ENCODE data around the gene ARHGEF28.

Gene ARHGEF28

GRCh38 chr5:73915345-73915744 is 289.3 kb downstream of the ARHGEF28 start:
- H3K9me3 ChIP-seq (ENCODE audit: control insufficient read depth, low read depth, low read length) = no peaks in the 10 kb centered on the region
- no peaks in the 10 kb centered on the region for H3K27me3 ChIP-seq (ENCODE audit: control insufficient read depth, insufficient read depth, low read length)
- no peak overlapping the region for H3K27ac ChIP-seq (ENCODE audit: low read length)
- no peaks in the 10 kb centered on the region for H3K4me1 ChIP-seq (ENCODE audit: control insufficient read depth, low read depth, low read length)
- H3K4me3 ChIP-seq (ENCODE audit: low read length) = no peak overlapping the region
- H3K36me3 ChIP-seq (ENCODE audit: control insufficient read depth, low read depth, low read length) = no peaks in the 10 kb centered on the region
- H3K9ac ChIP-seq (ENCODE audit: low read length) = no peak overlapping the region

GRCh38 chr5:73917433-73917832 is 291.4 kb downstream of the ARHGEF28 start:
- Histone ChIP-seq H3K9me3 (ENCODE audit: control insufficient read depth, low read depth, low read length) (no peaks in the 10 kb centered on the region), H3K4me3 (ENCODE audit: low read length) (no peak overlapping the region), H3K4me1 (ENCODE audit: control insufficient read depth, low read depth, low read length) (no peaks in the 10 kb centered on the region), H3K36me3 (ENCODE audit: control insufficient read depth, low read depth, low read length) (no peaks in the 10 kb centered on the region), H3K9ac (ENCODE audit: low read length) (no peak overlapping the region), H3K27ac (ENCODE audit: low read length) (no peak overlapping the region), H3K27me3 (ENCODE audit: control insufficient read depth, insufficient read depth, low read length) (no peaks in the 10 kb centered on the region)

GRCh38 chr5:73917891-73918290 is 291.9 kb downstream of the ARHGEF28 start:
- no peaks in the 10 kb centered on the region for H3K4me1 ChIP-seq (ENCODE audit: control insufficient read depth, low read depth, low read length)
- no peaks in the 10 kb centered on the region for H3K27me3 ChIP-seq (ENCODE audit: control insufficient read depth, insufficient read depth, low read length)
- H3K27ac ChIP-seq (ENCODE audit: low read length) = no peak overlapping the region
- no peaks in the 10 kb centered on the region for H3K9me3 ChIP-seq (ENCODE audit: control insufficient read depth, low read depth, low read length)
- no peak overlapping the region for H3K9ac ChIP-seq (ENCODE audit: low read length)
- no peaks in the 10 kb centered on the region for H3K36me3 ChIP-seq (ENCODE audit: control insufficient read depth, low read depth, low read length)
- no peak overlapping the region for H3K4me3 ChIP-seq (ENCODE audit: low read length)

GRCh38 chr5:73918791-73919221 is 292.8 kb downstream of the ARHGEF28 start:
- Histone ChIP-seq H3K36me3 (ENCODE audit: control insufficient read depth, low read depth, low read length) (no peaks in the 10 kb centered on the region), H3K4me1 (ENCODE audit: control insufficient read depth, low read depth, low read length) (no peaks in the 10 kb centered on the region), H3K4me3 (ENCODE audit: low read length) (no peak overlapping the region), H3K9ac (ENCODE audit: low read length) (no peak overlapping the region), H3K27ac (ENCODE audit: low read length) (no peak overlapping the region), H3K9me3 (ENCODE audit: control insufficient read depth, low read depth, low read length) (no peaks in the 10 kb centered on the region), H3K27me3 (ENCODE audit: control insufficient read depth, insufficient read depth, low read length) (no peaks in the 10 kb centered on the region)

GRCh38 chr5:73921741-73922140 is 295.7 kb downstream of the ARHGEF28 start:
- Histone ChIP-seq H3K9me3 (ENCODE audit: control insufficient read depth, low read depth, low read length) (no peaks in the 10 kb centered on the region), H3K4me3 (ENCODE audit: low read length) (no peak overlapping the region), H3K27me3 (ENCODE audit: control insufficient read depth, insufficient read depth, low read length) (no peaks in the 10 kb centered on the region), H3K9ac (ENCODE audit: low read length) (no peak overlapping the region), H3K27ac (ENCODE audit: low read length) (no peak overlapping the region), H3K4me1 (ENCODE audit: control insufficient read depth, low read depth, low read length) (no peaks in the 10 kb centered on the region), H3K36me3 (ENCODE audit: control insufficient read depth, low read depth, low read length) (no peaks in the 10 kb centered on the region)

- no peak overlapping the region for H3K9ac ChIP-seq (ENCODE audit: low read length)
- no peaks in the 10 kb centered on the region for H3K9me3 ChIP-seq (ENCODE audit: control insufficient read depth, low read depth, low read length)
- no peak overlapping the region for H3K4me3 ChIP-seq (ENCODE audit: low read length)
- no peaks in the 10 kb centered on the region for H3K36me3 ChIP-seq (ENCODE audit: control insufficient read depth, low read depth, low read length)
- H3K4me1 ChIP-seq (ENCODE audit: control insufficient read depth, low read depth, low read length) = no peaks in the 10 kb centered on the region
- H3K27ac ChIP-seq (ENCODE audit: low read length) = no peak overlapping the region
- no peaks in the 10 kb centered on the region for H3K27me3 ChIP-seq (ENCODE audit: control insufficient read depth, insufficient read depth, low read length)
Observed at GRCh38 chr5:73922224-73922623, 296.2 kb downstream of the ARHGEF28 start.

- H3K4me3 ChIP-seq (ENCODE audit: low read length) = no peak overlapping the region
- no peak overlapping the region for H3K27ac ChIP-seq (ENCODE audit: low read length)
- no peak overlapping the region for H3K9ac ChIP-seq (ENCODE audit: low read length)
- no peaks in the 10 kb centered on the region for H3K4me1 ChIP-seq (ENCODE audit: control insufficient read depth, low read depth, low read length)
- H3K9me3 ChIP-seq (ENCODE audit: control insufficient read depth, low read depth, low read length) = no peaks in the 10 kb centered on the region
- no peaks in the 10 kb centered on the region for H3K36me3 ChIP-seq (ENCODE audit: control insufficient read depth, low read depth, low read length)
- no peaks in the 10 kb centered on the region for H3K27me3 ChIP-seq (ENCODE audit: control insufficient read depth, insufficient read depth, low read length)
Observed at GRCh38 chr5:73922875-73923557, 297.0 kb downstream of the ARHGEF28 start.

GRCh38 chr5:73928476-73929070 is 302.6 kb downstream of the ARHGEF28 start:
- no peaks in the 10 kb centered on the region for H3K9me3 ChIP-seq (ENCODE audit: control insufficient read depth, low read depth, low read length)
- no peaks in the 10 kb centered on the region for H3K27me3 ChIP-seq (ENCODE audit: control insufficient read depth, insufficient read depth, low read length)
- no peak overlapping the region for H3K9ac ChIP-seq (ENCODE audit: low read length)
- H3K4me3 ChIP-seq (ENCODE audit: low read length) = no peak overlapping the region
- H3K27ac ChIP-seq (ENCODE audit: low read length) = no peak overlapping the region
- no peaks in the 10 kb centered on the region for H3K4me1 ChIP-seq (ENCODE audit: control insufficient read depth, low read depth, low read length)
- no peaks in the 10 kb centered on the region for H3K36me3 ChIP-seq (ENCODE audit: control insufficient read depth, low read depth, low read length)

- H3K4me1 ChIP-seq (ENCODE audit: control insufficient read depth, low read depth, low read length) = no peaks in the 10 kb centered on the region
- no peaks in the 10 kb centered on the region for H3K36me3 ChIP-seq (ENCODE audit: control insufficient read depth, low read depth, low read length)
- no peak overlapping the region for H3K4me3 ChIP-seq (ENCODE audit: low read length)
- no peak overlapping the region for H3K9ac ChIP-seq (ENCODE audit: low read length)
- H3K27ac ChIP-seq (ENCODE audit: low read length) = no peak overlapping the region
- no peaks in the 10 kb centered on the region for H3K27me3 ChIP-seq (ENCODE audit: control insufficient read depth, insufficient read depth, low read length)
- no peaks in the 10 kb centered on the region for H3K9me3 ChIP-seq (ENCODE audit: control insufficient read depth, low read depth, low read length)
Observed at GRCh38 chr5:73935719-73936118, 309.7 kb downstream of the ARHGEF28 start.

- H3K4me1 ChIP-seq (ENCODE audit: control insufficient read depth, low read depth, low read length) = no peaks in the 10 kb centered on the region
- no peaks in the 10 kb centered on the region for H3K36me3 ChIP-seq (ENCODE audit: control insufficient read depth, low read depth, low read length)
- H3K27ac ChIP-seq (ENCODE audit: low read length) = no peak overlapping the region
- no peaks in the 10 kb centered on the region for H3K27me3 ChIP-seq (ENCODE audit: control insufficient read depth, insufficient read depth, low read length)
- H3K9ac ChIP-seq (ENCODE audit: low read length) = no peak overlapping the region
- H3K4me3 ChIP-seq (ENCODE audit: low read length) = no peak overlapping the region
- no peaks in the 10 kb centered on the region for H3K9me3 ChIP-seq (ENCODE audit: control insufficient read depth, low read depth, low read length)
Observed at GRCh38 chr5:73938280-73938937, 312.4 kb downstream of the ARHGEF28 start.

- Histone ChIP-seq H3K9me3 (ENCODE audit: control insufficient read depth, low read depth, low read length) (no peaks in the 10 kb centered on the region), H3K9ac (ENCODE audit: low read length) (no peak overlapping the region), H3K27ac (ENCODE audit: low read length) (no peak overlapping the region), H3K4me3 (ENCODE audit: low read length) (no peak overlapping the region), H3K36me3 (ENCODE audit: control insufficient read depth, low read depth, low read length) (no peaks in the 10 kb centered on the region), H3K27me3 (ENCODE audit: control insufficient read depth, insufficient read depth, low read length) (no peaks in the 10 kb centered on the region), H3K4me1 (ENCODE audit: control insufficient read depth, low read depth, low read length) (no peaks in the 10 kb centered on the region)
Observed at GRCh38 chr5:73938938-73939320, 312.9 kb downstream of the ARHGEF28 start.

GRCh38 chr5:73939557-73939956 is 313.6 kb downstream of the ARHGEF28 start:
- Histone ChIP-seq H3K9ac (ENCODE audit: low read length) (no peak overlapping the region), H3K27ac (ENCODE audit: low read length) (no peak overlapping the region), H3K9me3 (ENCODE audit: control insufficient read depth, low read depth, low read length) (no peaks in the 10 kb centered on the region), H3K27me3 (ENCODE audit: control insufficient read depth, insufficient read depth, low read length) (no peaks in the 10 kb centered on the region), H3K36me3 (ENCODE audit: control insufficient read depth, low read depth, low read length) (no peaks in the 10 kb centered on the region), H3K4me1 (ENCODE audit: control insufficient read depth, low read depth, low read length) (no peaks in the 10 kb centered on the region), H3K4me3 (ENCODE audit: low read length) (no peak overlapping the region)

Data from iPS-18a (cell line).